Smooth muscle cell (in vitro differentiated cells): ENCODE results near the gene GZMH. TPM values are rescaled to one million over a fixed set of nuclear protein-coding genes. Genes with fewer than 3 reads are reported as not detected.

Source experiments
- DNase-seq: peaks from one replicate; lab custom pipeline; 2025; ENCODE audit not compliant: unreplicated experiment; lab: John Stamatoyannopoulos, UW
- H2AFZ ChIP-seq: fragments of 200-600 bp; sonication (generic); 2 replicates; pipeline ENCODE4 v1.6.0; 2016; ENCODE audit warnings: antibody characterized with exemption, low read depth, mild to moderate bottlenecking
- H3F3A ChIP-seq: fragments of 200-600 bp; sonication (generic); 2 replicates; pipeline ENCODE4 v1.6.0; 2017; ENCODE audit warnings: antibody characterized with exemption, low read depth
- H3K27ac ChIP-seq: fragments of 200-600 bp; sonication (generic); 2 replicates; pipeline ENCODE4 v1.5.1; 2016; ENCODE audit warnings: low read depth, mild to moderate bottlenecking
- H3K27me3 ChIP-seq: fragments of 200-600 bp; sonication (generic); 2 replicates; pipeline ENCODE4 v1.6.1; 2016; ENCODE audit warnings: low read depth, mild to moderate bottlenecking
- H3K36me3 ChIP-seq: fragments of 200-600 bp; sonication (generic); 2 replicates; pipeline ENCODE4 v1.5.1; 2016; ENCODE audit warnings: low read depth
- H3K4me1 ChIP-seq: fragments of 200-600 bp; sonication (generic); 2 replicates; pipeline ENCODE4 v1.5.1; 2016; ENCODE audit warnings: low read depth
- H3K4me2 ChIP-seq: fragments of 200-600 bp; sonication (generic); 2 replicates; pipeline ENCODE4 v1.6.0; 2016; ENCODE audit warnings: mild to moderate bottlenecking
- H3K4me3 ChIP-seq: fragments of 200-600 bp; sonication (generic); 2 replicates; pipeline ENCODE4 v1.5.1; 2016; ENCODE audit warnings: mild to moderate bottlenecking
- H3K79me2 ChIP-seq: fragments of 200-600 bp; sonication (generic); 2 replicates; pipeline ENCODE4 v1.6.0; 2016; ENCODE audit warnings: low read depth, mild to moderate bottlenecking
- H3K9ac ChIP-seq: fragments of 200-600 bp; sonication (generic); 2 replicates; pipeline ENCODE4 v1.6.0; 2016; ENCODE audit warnings: low read depth
- H3K9me3 ChIP-seq: fragments of 200-600 bp; sonication (generic); replicated peaks from 2 replicates; pipeline ENCODE4 v1.5.1; 2016; ENCODE audit warnings: low read depth
- H4K20me1 ChIP-seq: fragments of 200-600 bp; sonication (generic); 2 replicates; pipeline ENCODE4 v1.6.0; 2016; ENCODE audit warnings: low read depth
- CTCF ChIP-seq: fragments of 200-600 bp; sonication (generic); IDR thresholded peaks from 2 replicates; pipeline ENCODE4 v1.5.1; 2017; ENCODE audit warnings: borderline replicate concordance, mild to moderate bottlenecking, antibody characterized with exemption; ENCODE audit not compliant: insufficient read depth, poor library complexity, severe bottlenecking
- WGBS: methylation state at CpG from one replicate; pipeline ENCODE4 v1.1.7; 2016; ENCODE audit warnings: low lambda C conversion rate; 5-methylcytosine and 5-hydroxymethylcytosine counted together
- polyA plus RNA-seq: library from polyadenylated mRNA; unstranded; fragments of >200 nt; fragmentation: Nextera tagmentation; extraction: Ambion mirVana; gene quantifications from 2 replicates; pipeline ENCODE4 v1.2.1, GENCODE V29; 2016
- total RNA-seq: library from RNA; depleted of rRNA; stranded (reverse); fragments of >200 nt; gene quantifications from 2 replicates; pipeline ENCODE4 v1.2.3, GENCODE V29; 2014

The GZMH gene
- total and polyA plus RNA-seq, 2 experiments from 2014 or later = not detected

DNA sequence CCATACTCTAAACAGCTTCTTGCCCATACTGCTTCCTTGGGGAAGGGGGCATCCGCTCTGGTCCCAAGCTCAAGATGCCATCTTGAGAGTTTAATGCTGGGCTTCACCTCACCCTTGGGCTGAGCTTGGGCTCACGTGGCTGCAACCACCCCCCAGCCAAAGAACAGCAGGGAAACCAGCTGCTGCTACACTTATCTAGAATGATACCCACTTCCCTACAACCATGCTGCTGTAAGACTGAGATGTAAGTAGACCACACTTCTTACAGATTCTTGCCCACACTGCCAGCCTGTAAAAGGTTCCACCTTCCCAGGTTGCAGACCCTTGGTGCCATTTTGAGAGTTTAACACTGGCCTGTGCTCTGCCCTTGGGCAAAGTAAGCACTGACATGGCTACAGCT lies 43.2 kb downstream of the GZMH start:
- Histone ChIP-seq H3F3A (no peaks in the 10 kb centered on the region), H3K79me2 (no peaks in the 10 kb centered on the region), H3K27ac (no peak overlapping the region), H3K9ac (no peak overlapping the region), H3K4me1 (no peaks in the 10 kb centered on the region), H2AFZ (no peak overlapping the region), H3K4me2 (no peak overlapping the region), H4K20me1 (no peaks in the 10 kb centered on the region), H3K9me3 (peaks cover 6% of the 10 kb centered on the region), H3K36me3 (no peaks in the 10 kb centered on the region), H3K27me3 (no peaks in the 10 kb centered on the region), H3K4me3 (no peak overlapping the region)
- DNase-seq = no peak
- no peak for TF ChIP-seq CTCF
- 53% methylated on average over 2 of the region's 2 CpGs for WGBS

- Histone ChIP-seq H3K4me1 (no peaks in the 10 kb centered on the region), H3K27ac (no peak overlapping the region), H3K79me2 (no peaks in the 10 kb centered on the region), H2AFZ (no peak overlapping the region), H4K20me1 (no peaks in the 10 kb centered on the region), H3K4me3 (no peak overlapping the region), H3K36me3 (no peaks in the 10 kb centered on the region), H3K4me2 (no peak overlapping the region), H3K9ac (no peak overlapping the region), H3K9me3 (peaks cover 6% of the 10 kb centered on the region), H3F3A (no peaks in the 10 kb centered on the region), H3K27me3 (no peaks in the 10 kb centered on the region)
- TF ChIP-seq CTCF = no peak
- no peak for DNase-seq
- 60% methylated on average over 2 of the region's 2 CpGs for WGBS
Measured at GRCh38 chr14:24565766-24566165, 43.7 kb downstream of the GZMH start.

GRCh38 chr14:24563505-24563904 lies 46.0 kb downstream of the GZMH start:
- Histone ChIP-seq H4K20me1 (no peaks in the 10 kb centered on the region), H3F3A (no peaks in the 10 kb centered on the region), H2AFZ (no peak overlapping the region), H3K27me3 (no peaks in the 10 kb centered on the region), H3K9me3 (peaks cover 5% of the 10 kb centered on the region), H3K36me3 (no peaks in the 10 kb centered on the region), H3K27ac (no peak overlapping the region), H3K79me2 (no peaks in the 10 kb centered on the region), H3K4me2 (no peak overlapping the region), H3K4me1 (no peaks in the 10 kb centered on the region), H3K9ac (no peak overlapping the region), H3K4me3 (no peak overlapping the region)
- no peak for DNase-seq
- no peak for TF ChIP-seq CTCF
- 60% methylated on average over 3 of the region's 3 CpGs for WGBS

- Histone ChIP-seq H4K20me1 (no peaks in the 10 kb centered on the region), H3K27me3 (no peaks in the 10 kb centered on the region), H3F3A (no peaks in the 10 kb centered on the region), H3K79me2 (no peaks in the 10 kb centered on the region), H3K4me1 (no peaks in the 10 kb centered on the region), H3K9ac (no peak overlapping the region), H3K4me2 (no peak overlapping the region), H3K4me3 (no peak overlapping the region), H3K36me3 (no peaks in the 10 kb centered on the region), H3K9me3 (no peaks in the 10 kb centered on the region), H3K27ac (no peak overlapping the region), H2AFZ (no peak overlapping the region)
- 61% methylated on average over 4 of the region's 4 CpGs for WGBS
- no peak for DNase-seq
- TF ChIP-seq CTCF = no peak
Measured at GRCh38 chr14:24556756-24557155, 52.7 kb downstream of the GZMH start.
